Endothelial cell of umbilical vein (primary cell): ENCODE data around the gene GGNBP2. TPM values are rescaled to one million over a fixed set of nuclear protein-coding genes. Genes with fewer than 3 reads are reported as not detected.

ENCODE experiments used
- BruUV-seq: library from RNA; stranded (reverse); fragments of 400-500 nt; replicated peaks from 2 replicates; lab custom pipeline; 2021; lab: Mats Ljungman, UMichigan
- CTCF ChIA-PET: fragments of 300-600, 350-600 bp; sonication (Branson Sonifier 250); formaldehyde crosslinking; loops from one replicate; lab custom pipeline; 2021; ENCODE audit warnings: antibody characterized with exemption, inconsistent platforms; lab: Charles Lee
- POLR2A ChIA-PET: fragments of 300-600, 350-600 bp; sonication (Branson Sonifier 250); formaldehyde crosslinking; loops from one replicate; lab custom pipeline; 2021; ENCODE audit warnings: antibody characterized with exemption, inconsistent platforms; lab: Charles Lee
- DNase-seq: peaks from one replicate; pipeline ENCODE4 v3.0.0-alpha.2; 2011; ENCODE audit warnings: low read depth, low spot score
- FAIRE-seq: peaks from 2 replicates; lab custom pipeline; 2011; peaks lifted over from hg19 to GRCh38; lab: Jason Lieb, UNC
- H2AFZ ChIP-seq: 2 replicates; pipeline ENCODE4 v1.6.0; 2012; ENCODE audit warnings: low read depth, low read length, control low read depth, inconsistent platforms
- H3K27ac ChIP-seq: 2 replicates; pipeline ENCODE4 v1.5.1; 2011; ENCODE audit warnings: low read depth, mild to moderate bottlenecking, control low read depth, low read length, moderate library complexity; ENCODE audit not compliant: insufficient read depth
- H3K27me3 ChIP-seq, 2 experiments: 2 replicates each; pipeline versions ENCODE4 v1.6.0 to v1.6.1; 2011; ENCODE audit warnings: low read length in 2 of 2, mixed read lengths in 1 of 2; ENCODE audit not compliant: control insufficient read depth in 2 of 2, insufficient read depth in 2 of 2
- H3K36me3 ChIP-seq, 2 experiments: 2 replicates in 1 of 2; 3 replicates in 1 of 2; pipeline ENCODE4 v1.5.1; 2011; ENCODE audit warnings: low read length in 2 of 2, mild to moderate bottlenecking in 1 of 2, moderate library complexity in 1 of 2; ENCODE audit not compliant: control insufficient read depth in 2 of 2, insufficient read depth in 2 of 2; ENCODE audit errors: extremely low read depth in 1 of 2
- H3K4me1 ChIP-seq: 3 replicates; pipeline ENCODE4 v1.5.1; 2011; ENCODE audit warnings: mild to moderate bottlenecking, low read length; ENCODE audit not compliant: control insufficient read depth, insufficient read depth; ENCODE audit errors: extremely low read depth
- H3K4me2 ChIP-seq: 2 replicates; pipeline ENCODE4 v1.6.1; 2011; ENCODE audit warnings: low read length, control low read depth, mixed read lengths; ENCODE audit not compliant: insufficient read depth
- H3K4me3 ChIP-seq, 3 experiments: fragments of 200-600 bp in 1 of 3; sonication (generic), shearing (Covaris generic) in 1 of 3; replicated peaks in 1 of 3; 2 replicates each; pipeline ENCODE4 v1.5.1; 2011 to 2016; ENCODE audit warnings: control low read depth in 3 of 3, low read length in 3 of 3, mild to moderate bottlenecking in 2 of 3, inconsistent platforms in 1 of 3, low read depth in 1 of 3, moderate library complexity in 1 of 3; ENCODE audit not compliant: insufficient read depth in 1 of 3
- H3K79me2 ChIP-seq: 2 replicates; pipeline ENCODE4 v1.6.0; 2012; ENCODE audit warnings: low read length, inconsistent platforms; ENCODE audit not compliant: control insufficient read depth, insufficient read depth
- H3K9ac ChIP-seq: replicated peaks from 2 replicates; pipeline ENCODE3; 2011; ENCODE audit warnings: low read length, control low read depth; ENCODE audit not compliant: insufficient read depth; ENCODE audit errors: extremely low read depth
- H3K9me1 ChIP-seq: replicated peaks from 3 replicates; pipeline ENCODE4 v1.6.0; 2011; ENCODE audit warnings: mild to moderate bottlenecking, low read length; ENCODE audit not compliant: control insufficient read depth, insufficient read depth; ENCODE audit errors: extremely low read depth
- H3K9me3 ChIP-seq: replicated peaks from 2 replicates; pipeline ENCODE4 v1.5.1; 2012; ENCODE audit warnings: low read length, inconsistent platforms; ENCODE audit not compliant: control insufficient read depth, insufficient read depth
- H4K20me1 ChIP-seq: replicated peaks from 2 replicates; pipeline ENCODE3; 2011; ENCODE audit warnings: mild to moderate bottlenecking, low read length; ENCODE audit not compliant: control insufficient read depth, insufficient read depth; ENCODE audit errors: extremely low read depth
- CTCF ChIP-seq, 2 donors: IDR thresholded peaks; 1 replicate in 1 of 2; 2 replicates in 1 of 2; pipeline ENCODE4 v1.5.1; 2011; ENCODE audit warnings: low read length in 2 of 2, mild to moderate bottlenecking in 2 of 2, moderate library complexity in 2 of 2, control low read depth in 1 of 2, inconsistent platforms in 1 of 2, low read depth in 1 of 2; ENCODE audit not compliant: insufficient read depth in 1 of 2; ENCODE audit errors: extremely low read depth in 1 of 2
- EZH2 ChIP-seq: IDR thresholded peaks from 2 replicates; pipeline ENCODE4 v1.6.1; 2012; ENCODE audit warnings: borderline replicate concordance, low read depth, mild to moderate bottlenecking, moderate library complexity, low read length, inconsistent platforms; ENCODE audit not compliant: severe bottlenecking
- FOS ChIP-seq: IDR thresholded peaks from 2 replicates; pipeline ENCODE4 v1.6.1; 2011; ENCODE audit warnings: mild to moderate bottlenecking, low read length, moderate library complexity, borderline replicate concordance; ENCODE audit not compliant: insufficient read depth
- GATA2 ChIP-seq: IDR thresholded peaks from 2 replicates; pipeline ENCODE4 v1.7.0; 2011; ENCODE audit warnings: low read depth, mild to moderate bottlenecking, moderate library complexity, mixed read lengths, low read length; ENCODE audit not compliant: insufficient read length, insufficient read depth
- JUN ChIP-seq: IDR thresholded peaks from 2 replicates; pipeline ENCODE4 v1.6.1; 2011; ENCODE audit warnings: borderline replicate concordance, low read depth; ENCODE audit not compliant: insufficient read length, insufficient read depth
- MAX ChIP-seq: IDR thresholded peaks from 2 replicates; pipeline ENCODE4 v1.6.1; 2011; ENCODE audit not compliant: insufficient read depth, insufficient read length
- MYC ChIP-seq: IDR thresholded peaks from one replicate; pipeline ENCODE4 v1.6.1; 2011; ENCODE audit warnings: mild to moderate bottlenecking, low read depth, low read length
- POLR2A ChIP-seq: IDR thresholded peaks from 2 replicates; pipeline ENCODE4 v1.6.1; 2012; ENCODE audit warnings: low read depth, mild to moderate bottlenecking, control low read depth, low read length
- POLR2AphosphoS5 ChIP-seq: IDR thresholded peaks from 2 replicates; pipeline ENCODE4 v1.6.1; 2012; ENCODE audit warnings: low read depth, mild to moderate bottlenecking, control low read depth, low read length, moderate library complexity; ENCODE audit not compliant: insufficient read depth
- dilution Hi-C: fragments of 300-500 bp; cut with MboI; formaldehyde crosslinking; loops from one replicate; pipeline ENCODE4 v1.15.0; 2019; ENCODE audit warnings: low sequenced_read_pairs; ENCODE audit not compliant: extremely low pct_ligation_motif_present
- intact Hi-C: fragments of 100-400 bp; cut with micrococcal nuclease; formaldehyde crosslinking; loops from one replicate; pipeline ENCODE4 v1.10.0; 2022
- polyA plus RNA-seq, 4 experiments: library from polyadenylated mRNA; depleted of rRNA in 3 of 4; stranded (reverse) in 3 of 4; unstranded in 1 of 4; fragments of >200 nt; gene quantifications; 2 replicates each; pipeline versions ENCODE4 v1.2.1 to v1.2.3, GENCODE V29; 2011 to 2012; ENCODE audit warnings: missing spikeins in 1 of 4
- total RNA-seq: library from RNA; stranded (reverse); gene quantifications from 2 replicates; pipeline ENCODE4 v1.2.3, GENCODE V29; 2021

GGNBP2 gene
- total and polyA plus RNA-seq, 2 donors (not counting 3 experiments of a cell fraction or from before 2014, with no cell fraction given) = 52.6 to 77.6 TPM

GRCh38 chr17:36592716-36593321, 48.1 kb downstream of the GGNBP2 start:
- no peaks in the 10 kb centered on the region for H3K9me3 ChIP-seq
- H3K4me2 ChIP-seq = peak overlapping the region; percentile 61
- ChIA-PET POLR2A (interaction anchor here (0.5 to 0.9 kb wide), 2 partner anchors 9 to 918 kb away, joined by 3 read pairs; partner anchors contain the start of gene MRM1), CTCF (interaction anchor here (1.0 to 3.2 kb wide), 3 partner anchors 9 to 47 kb away, joined by 3 to 34 read pairs (median 7); partner anchors contain the start of gene MRM1)
- intact Hi-C loops = no loop called here
- dilution Hi-C loops = no loop called here
- peaks cover 7% of the 10 kb centered on the region for H3K4me1 ChIP-seq
- H3K9me1 ChIP-seq = no peaks in the 10 kb centered on the region
- FAIRE-seq (no peak), DNase-seq (no peak)
- no peaks in the 10 kb centered on the region for H3K27me3 ChIP-seq
- no peak overlapping the region for H3K9ac ChIP-seq
- H2AFZ ChIP-seq = no peak overlapping the region
- peak overlapping the region in 1 of 3 experiments; percentile 63 for H3K4me3 ChIP-seq
- BruUV-seq = TSS peak; percentile 7
- peaks cover 2 to 6% of the 10 kb centered on the region in 2 experiments for H3K36me3 ChIP-seq
- no peaks in the 10 kb centered on the region for H3K79me2 ChIP-seq
- no peaks in the 10 kb centered on the region for H4K20me1 ChIP-seq
- H3K27ac ChIP-seq = no peak overlapping the region
- TF ChIP-seq JUN (no peak), GATA2 (no peak), POLR2AphosphoS5 (no peak), EZH2 (no peak), POLR2A (no peak), MYC (no peak), FOS (no peak), CTCF (IDR thresholded peaks at IDR 0.05; ENCODE audit: extremely low read depth in 1 of 2, insufficient read depth in 1 of 2, low read depth in 1 of 2, low read length in 2 of 2) (no peak), MAX (no peak)
